Neural cell (in vitro differentiated cells): Measurements from ENCODE around the gene PLEKHB2. TPM values are rescaled to one million over a fixed set of nuclear protein-coding genes. Genes with fewer than 3 reads are reported as not detected.

Experiments
- H2AFZ ChIP-seq: fragments of 200-600, 300-800 bp; sonication (generic), shearing (Covaris generic); 2 replicates; pipeline ENCODE4 v1.6.0; 2014; ENCODE audit warnings: low read depth, mild to moderate bottlenecking, antibody characterized with exemption, low read length, moderate library complexity
- H3F3A ChIP-seq: fragments of 200-600 bp; shearing (Covaris generic); 2 replicates; pipeline ENCODE4 v1.6.1; 2016; ENCODE audit warnings: mild to moderate bottlenecking, moderate library complexity, mixed read lengths, antibody characterized with exemption, low read length; ENCODE audit not compliant: insufficient read depth, poor library complexity, severe bottlenecking
- H3K27ac ChIP-seq: fragments of 200-600, 300-800 bp; sonication (generic), shearing (Covaris generic); 2 replicates; pipeline ENCODE4 v1.5.1; 2014; ENCODE audit warnings: mild to moderate bottlenecking, low read length, moderate library complexity
- H3K27me3 ChIP-seq: fragments of 300-800, 200-600 bp; sonication (generic), shearing (Covaris generic); 2 replicates; pipeline ENCODE4 v1.6.0; 2014; ENCODE audit warnings: mild to moderate bottlenecking, low read depth, low read length, moderate library complexity; ENCODE audit not compliant: insufficient read depth
- H3K36me3 ChIP-seq: fragments of 300-800, 200-600 bp; sonication (generic), shearing (Covaris generic); 2 replicates; pipeline ENCODE4 v1.5.1; 2014; ENCODE audit warnings: mild to moderate bottlenecking, antibody characterized with exemption, low read length, moderate library complexity; ENCODE audit not compliant: insufficient read depth
- H3K4me2 ChIP-seq: fragments of 300-800, 200-600 bp; sonication (generic), shearing (Covaris generic); 2 replicates; pipeline ENCODE4 v1.6.0; 2014; ENCODE audit warnings: mild to moderate bottlenecking, low read length
- H3K4me3 ChIP-seq: fragments of 300-800, 200-600 bp; sonication (generic), shearing (Covaris generic); 2 replicates; pipeline ENCODE4 v1.5.1; 2014; ENCODE audit warnings: mild to moderate bottlenecking, low read length, moderate library complexity
- H3K79me2 ChIP-seq: fragments of 200-600 bp; shearing (Covaris generic); replicated peaks from 2 replicates; pipeline ENCODE4 v1.6.0; 2014; ENCODE audit warnings: mild to moderate bottlenecking, low read length, moderate library complexity; ENCODE audit not compliant: insufficient read depth
- H3K9ac ChIP-seq: fragments of 300-800, 200-600 bp; sonication (generic), shearing (Covaris generic); 2 replicates; pipeline ENCODE4 v1.6.1; 2016; ENCODE audit warnings: mild to moderate bottlenecking, low read length, mixed read lengths
- H3K9me2 ChIP-seq: fragments of 200-600 bp; shearing (Covaris generic); 2 replicates; pipeline ENCODE4 v1.6.1; 2016; ENCODE audit warnings: mild to moderate bottlenecking, low read length, mixed read lengths; ENCODE audit not compliant: insufficient read depth
- H3K9me3 ChIP-seq: fragments of 200-600, 300-800 bp; sonication (generic), shearing (Covaris generic); 2 replicates; pipeline ENCODE4 v1.6.1; 2016; ENCODE audit warnings: mild to moderate bottlenecking, mixed run types, low read length, moderate library complexity, mixed read lengths
- H4K20me1 ChIP-seq: fragments of 200-600 bp; shearing (Covaris generic); 2 replicates; pipeline ENCODE4 v1.6.1; 2016; ENCODE audit warnings: mild to moderate bottlenecking, mixed run types; ENCODE audit not compliant: insufficient read depth
- CTCF ChIP-seq: fragments of 450-650 bp; IDR thresholded peaks from 2 replicates; pipeline ENCODE4 v1.5.1; 2014; ENCODE audit warnings: antibody characterized with exemption, mild to moderate bottlenecking, moderate library complexity; ENCODE audit not compliant: poor library complexity, severe bottlenecking
- EP300 ChIP-seq: fragments of 450-650 bp; conservative IDR thresholded peaks from 2 replicates; pipeline ENCODE4 v1.6.1; 2014; ENCODE audit warnings: antibody characterized with exemption, mild to moderate bottlenecking, moderate library complexity; ENCODE audit not compliant: poor library complexity, severe bottlenecking
- EZH2 ChIP-seq: fragments of 200-600, 300-800 bp; shearing (Covaris generic), sonication (generic); IDR thresholded peaks from 2 replicates; pipeline ENCODE4 v1.6.1; 2014; ENCODE audit warnings: antibody characterized with exemption, low read length, borderline replicate concordance, mild to moderate bottlenecking; ENCODE audit not compliant: insufficient read depth, poor library complexity, severe bottlenecking
- MXI1 ChIP-seq: fragments of 450-650 bp; conservative IDR thresholded peaks from 2 replicates; pipeline ENCODE4 v1.6.1; 2014; ENCODE audit warnings: antibody characterized with exemption, mild to moderate bottlenecking; ENCODE audit not compliant: poor library complexity, severe bottlenecking
- POLR2AphosphoS5 ChIP-seq: IDR thresholded peaks from 2 replicates; pipeline ENCODE4 v1.6.1; 2012
- RAD21 ChIP-seq: fragments of 450-650 bp; conservative IDR thresholded peaks from 2 replicates; pipeline ENCODE4 v1.6.1; 2014; ENCODE audit warnings: antibody characterized with exemption, mild to moderate bottlenecking, moderate library complexity
- SMC3 ChIP-seq: fragments of 450-650 bp; conservative IDR thresholded peaks from 2 replicates; pipeline ENCODE4 v1.6.1; 2014; ENCODE audit warnings: antibody characterized with exemption, mild to moderate bottlenecking, moderate library complexity; ENCODE audit not compliant: poor library complexity
- TAF1 ChIP-seq: IDR thresholded peaks from 2 replicates; pipeline ENCODE4 v1.6.1; 2012; ENCODE audit warnings: low read depth
- polyA plus RNA-seq: library from polyadenylated mRNA; depleted of rRNA; stranded (reverse); fragments of >200 nt; gene quantifications from 2 replicates; pipeline ENCODE4 v1.2.3, GENCODE V29; 2014
- TF ChIP-seq, protein P1 (sequence below): IDR thresholded peaks from 2 replicates; pipeline ENCODE4 v1.6.1; 2012; ENCODE audit warnings: borderline replicate concordance

Gene PLEKHB2
- polyA plus RNA-seq, 1 donor from 2014 or later: 85.0 TPM

GRCh38 chr2:131152074-131152473 lies 46.9 kb downstream of the PLEKHB2 start (continued):
- TF ChIP-seq, protein P1, sequence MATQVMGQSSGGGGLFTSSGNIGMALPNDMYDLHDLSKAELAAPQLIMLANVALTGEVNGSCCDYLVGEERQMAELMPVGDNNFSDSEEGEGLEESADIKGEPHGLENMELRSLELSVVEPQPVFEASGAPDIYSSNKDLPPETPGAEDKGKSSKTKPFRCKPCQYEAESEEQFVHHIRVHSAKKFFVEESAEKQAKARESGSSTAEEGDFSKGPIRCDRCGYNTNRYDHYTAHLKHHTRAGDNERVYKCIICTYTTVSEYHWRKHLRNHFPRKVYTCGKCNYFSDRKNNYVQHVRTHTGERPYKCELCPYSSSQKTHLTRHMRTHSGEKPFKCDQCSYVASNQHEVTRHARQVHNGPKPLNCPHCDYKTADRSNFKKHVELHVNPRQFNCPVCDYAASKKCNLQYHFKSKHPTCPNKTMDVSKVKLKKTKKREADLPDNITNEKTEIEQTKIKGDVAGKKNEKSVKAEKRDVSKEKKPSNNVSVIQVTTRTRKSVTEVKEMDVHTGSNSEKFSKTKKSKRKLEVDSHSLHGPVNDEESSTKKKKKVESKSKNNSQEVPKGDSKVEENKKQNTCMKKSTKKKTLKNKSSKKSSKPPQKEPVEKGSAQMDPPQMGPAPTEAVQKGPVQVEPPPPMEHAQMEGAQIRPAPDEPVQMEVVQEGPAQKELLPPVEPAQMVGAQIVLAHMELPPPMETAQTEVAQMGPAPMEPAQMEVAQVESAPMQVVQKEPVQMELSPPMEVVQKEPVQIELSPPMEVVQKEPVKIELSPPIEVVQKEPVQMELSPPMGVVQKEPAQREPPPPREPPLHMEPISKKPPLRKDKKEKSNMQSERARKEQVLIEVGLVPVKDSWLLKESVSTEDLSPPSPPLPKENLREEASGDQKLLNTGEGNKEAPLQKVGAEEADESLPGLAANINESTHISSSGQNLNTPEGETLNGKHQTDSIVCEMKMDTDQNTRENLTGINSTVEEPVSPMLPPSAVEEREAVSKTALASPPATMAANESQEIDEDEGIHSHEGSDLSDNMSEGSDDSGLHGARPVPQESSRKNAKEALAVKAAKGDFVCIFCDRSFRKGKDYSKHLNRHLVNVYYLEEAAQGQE: no peak
- no peak for TF ChIP-seq EZH2

DNA sequence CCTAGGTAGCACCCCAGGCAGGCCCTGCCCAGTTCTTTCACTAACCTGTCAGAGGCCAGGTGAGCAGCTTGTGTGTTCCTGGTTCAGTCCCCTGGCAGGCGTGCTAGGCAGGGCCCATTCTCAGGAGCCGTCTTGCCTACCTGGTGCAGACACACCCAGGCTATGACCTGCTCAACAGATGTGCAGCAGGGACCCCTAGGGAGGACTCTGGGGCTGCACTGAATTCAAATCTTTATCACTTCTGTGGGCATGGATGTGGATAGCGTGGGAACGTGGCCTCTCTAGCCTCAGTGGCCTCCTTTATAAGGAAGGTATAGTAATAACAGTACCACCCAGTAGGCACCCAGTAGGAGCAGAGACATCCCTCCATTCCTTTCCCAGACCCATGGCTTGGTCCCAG lies 48.4 kb downstream of the PLEKHB2 start:
- no peaks in the 10 kb centered on the region for H4K20me1 ChIP-seq
- no peaks in the 10 kb centered on the region for H3K36me3 ChIP-seq
- H3K4me2 ChIP-seq: no peak overlapping the region
- no peaks in the 10 kb centered on the region for H3K9me3 ChIP-seq
- TF ChIP-seq MXI1 (no peak), TAF1 (no peak), EP300 (no peak)
- TF ChIP-seq, protein P1: no peak
- no peak overlapping the region for H3K9ac ChIP-seq
- H3F3A ChIP-seq: no peaks in the 10 kb centered on the region
- H3K79me2 ChIP-seq: no peaks in the 10 kb centered on the region
- no peak overlapping the region for H3K27ac ChIP-seq
- no peak overlapping the region for H3K4me3 ChIP-seq
- H3K27me3 ChIP-seq: no peaks in the 10 kb centered on the region
- H2AFZ ChIP-seq: no peak overlapping the region
- H3K9me2 ChIP-seq: no peaks in the 10 kb centered on the region

GRCh38 chr2:131154071-131154531 lies 49.0 kb downstream of the PLEKHB2 start:
- H2AFZ ChIP-seq: no peak overlapping the region
- H3K4me3 ChIP-seq: no peak overlapping the region
- no peaks in the 10 kb centered on the region for H4K20me1 ChIP-seq
- no peak overlapping the region for H3K4me2 ChIP-seq
- no peaks in the 10 kb centered on the region for H3K27me3 ChIP-seq
- H3K36me3 ChIP-seq: no peaks in the 10 kb centered on the region
- H3K79me2 ChIP-seq: no peaks in the 10 kb centered on the region
- H3K9me2 ChIP-seq: no peaks in the 10 kb centered on the region
- H3K9me3 ChIP-seq: no peaks in the 10 kb centered on the region
- H3K9ac ChIP-seq: no peak overlapping the region
- H3F3A ChIP-seq: no peaks in the 10 kb centered on the region
- TF ChIP-seq POLR2AphosphoS5: no peak
- peak; percentile 99 for TF ChIP-seq CTCF
- peak; percentile 100 for TF ChIP-seq RAD21
- TF ChIP-seq, protein P1: no peak
- TF ChIP-seq EP300: no peak
- no peak for TF ChIP-seq EZH2
- no peak for TF ChIP-seq MXI1
- peak; percentile 100 for TF ChIP-seq SMC3
- no peak for TF ChIP-seq TAF1
- H3K27ac ChIP-seq: no peak overlapping the region
